Adrenal gland (tissue), 5 donors: ENCODE measurements around the gene USB1.

ENCODE experiments used
- CTCF ChIP-seq, 6 experiments: fragments of 450-650 bp in 4 of 6; fragments of 200-600 bp in 2 of 6; sonication (generic) in 1 of 6; IDR thresholded peaks; 1 replicate in 5 of 6; 2 replicates in 1 of 6; pipeline versions ENCODE4 v1.5.1 to v1.8.0; 2016 to 2021; ENCODE audit warnings: antibody characterized with exemption in 6 of 6, mild to moderate bottlenecking in 2 of 6, moderate library complexity in 1 of 6
- POLR2A ChIP-seq, 2 donors: fragments of 450-650 bp; IDR thresholded peaks; one replicate each; pipeline ENCODE4 v1.6.1; 2017; ENCODE audit warnings: antibody characterized with exemption in 2 of 2, mild to moderate bottlenecking in 2 of 2, moderate library complexity in 1 of 2
- donor health status: DM: no; HTN: no; CAD: no.

- TF ChIP-seq CTCF (IDR thresholded peaks at IDR 0.05), result no peak
- no peak for TF ChIP-seq POLR2A (IDR thresholded peaks at IDR 0.05)
Measured at GRCh38 chr16:58046054-58046881, 45.1 kb downstream of the USB1 start.
